ENCODE measurements around the gene TXNRD1. TPM values are rescaled to one million over a fixed set of nuclear protein-coding genes. Genes with fewer than 3 reads are reported as not detected.

The TXNRD1 gene
- total RNA-seq, 1 donor from 2014 or later = 98.8 TPM

DNA sequence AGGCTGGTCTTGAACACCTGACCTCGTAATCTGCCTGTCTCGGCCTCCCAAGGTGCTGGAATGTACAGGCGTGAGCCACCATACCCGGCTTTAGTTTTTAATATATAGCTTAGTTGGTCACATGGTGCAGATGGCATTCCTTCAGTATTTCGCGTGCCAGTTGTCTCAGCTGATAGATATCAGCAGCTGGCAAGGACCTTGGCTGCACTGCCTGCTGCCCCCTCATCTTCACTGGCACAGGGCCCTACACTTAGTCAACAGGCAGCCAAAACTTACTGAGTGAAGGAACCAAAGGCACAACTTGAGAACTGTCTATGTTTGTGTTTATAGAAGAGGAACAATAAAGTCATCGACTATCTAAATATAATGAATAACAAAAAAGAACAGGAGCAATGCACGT, 119.0 kb downstream of the TXNRD1 start:
- intact Hi-C loops (cut with DNase I) = no loop called here
- no peak for DNase-seq (ENCODE audit: low spot score)
- no peak for ATAC-seq

DNA sequence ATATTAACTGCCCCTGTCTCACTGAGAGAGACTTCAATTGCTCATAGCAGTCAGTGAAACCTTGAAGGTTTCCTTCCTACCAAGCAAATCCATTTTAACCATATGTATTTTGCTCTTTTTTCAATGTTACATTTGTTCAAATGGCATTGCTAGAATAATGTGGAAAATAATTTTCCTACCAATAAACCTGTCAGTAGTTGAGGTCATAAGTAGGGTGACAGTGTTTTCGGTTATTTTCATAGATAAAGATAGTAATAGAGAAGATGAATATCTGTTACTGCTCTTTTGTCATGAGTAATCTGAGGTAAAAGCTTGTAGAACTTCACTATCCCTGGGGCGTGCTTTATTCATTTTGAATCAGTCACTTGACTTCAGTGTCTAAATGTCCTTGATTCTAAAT, 120.5 kb downstream of the TXNRD1 start:
- intact Hi-C loops (cut with DNase I) = no loop called here
- no peak for ATAC-seq
- DNase-seq (ENCODE audit: low spot score) = no peak

DNA sequence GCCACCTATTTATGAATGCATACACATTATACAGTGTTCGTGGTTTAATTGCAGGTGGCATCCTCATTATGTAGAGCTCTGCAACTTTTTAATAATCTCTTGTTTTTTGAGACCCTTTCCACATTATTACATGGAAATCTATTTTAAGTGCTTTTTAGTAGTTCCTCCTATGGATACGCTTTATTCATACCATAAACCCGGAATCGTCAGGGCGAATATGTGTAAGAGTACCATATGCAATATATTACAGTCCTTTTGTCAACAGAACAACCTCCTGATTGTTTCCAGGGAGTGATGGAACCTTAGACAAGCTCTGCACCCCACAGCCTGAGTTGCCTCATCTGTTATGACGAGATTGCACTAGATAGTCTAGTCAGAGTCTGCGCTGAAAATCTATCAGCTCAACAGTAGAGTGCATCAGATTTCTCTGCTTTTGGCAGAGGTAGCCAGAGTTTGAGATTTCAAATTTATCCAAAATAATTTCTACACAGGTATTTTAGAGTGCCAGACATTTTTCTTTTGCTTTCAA, 121.5 kb downstream of the TXNRD1 start:
- ATAC-seq (no peak), DNase-seq (ENCODE audit: low spot score) (no peak)
- intact Hi-C loops (cut with DNase I) = no loop called here

DNA sequence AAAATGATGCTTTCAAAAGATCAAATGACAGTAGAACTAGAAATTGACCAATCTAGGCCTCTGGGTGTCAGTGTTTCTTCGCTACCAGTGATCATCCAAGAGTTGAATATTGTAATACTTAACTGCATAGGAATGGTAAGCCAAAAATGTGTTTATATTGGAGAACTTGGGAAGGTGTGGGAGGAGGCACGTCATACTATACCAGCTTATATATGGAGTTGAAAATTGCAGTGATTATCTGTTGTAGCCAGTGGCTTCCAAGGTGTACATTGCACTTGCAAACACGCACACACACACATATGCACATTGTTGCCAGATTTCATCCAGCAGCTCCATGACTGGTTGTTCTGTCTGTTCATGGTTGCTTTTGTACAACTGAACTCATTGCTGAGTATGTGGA, 124.1 kb downstream of the TXNRD1 start:
- intact Hi-C loops (cut with DNase I) = no loop called here
- no peak for ATAC-seq
- no peak for DNase-seq (ENCODE audit: low spot score)

DNA sequence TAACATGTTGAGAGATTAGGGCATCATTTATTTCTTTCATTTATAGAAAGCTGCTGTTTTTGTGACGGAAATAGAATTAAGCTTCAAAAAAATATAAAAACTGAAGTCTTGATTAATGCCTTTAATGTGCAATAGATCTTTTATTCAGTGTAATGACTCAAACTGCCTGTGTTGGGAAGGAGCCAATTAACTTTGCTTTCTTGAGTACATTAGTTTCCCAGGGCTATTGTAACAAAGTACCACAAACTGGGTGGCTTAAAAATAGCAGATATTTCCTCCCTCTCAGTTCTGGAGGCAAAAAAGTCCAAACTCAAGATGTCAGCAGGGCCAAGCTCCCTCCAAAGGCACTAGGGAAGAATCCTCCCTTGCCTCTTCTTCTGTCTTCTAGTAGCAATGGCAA, 124.6 kb downstream of the TXNRD1 start:
- peak; percentile 34 for ATAC-seq
- intact Hi-C loops (cut with DNase I) = no loop called here
- DNase-seq (ENCODE audit: low spot score) = no peak

DNA sequence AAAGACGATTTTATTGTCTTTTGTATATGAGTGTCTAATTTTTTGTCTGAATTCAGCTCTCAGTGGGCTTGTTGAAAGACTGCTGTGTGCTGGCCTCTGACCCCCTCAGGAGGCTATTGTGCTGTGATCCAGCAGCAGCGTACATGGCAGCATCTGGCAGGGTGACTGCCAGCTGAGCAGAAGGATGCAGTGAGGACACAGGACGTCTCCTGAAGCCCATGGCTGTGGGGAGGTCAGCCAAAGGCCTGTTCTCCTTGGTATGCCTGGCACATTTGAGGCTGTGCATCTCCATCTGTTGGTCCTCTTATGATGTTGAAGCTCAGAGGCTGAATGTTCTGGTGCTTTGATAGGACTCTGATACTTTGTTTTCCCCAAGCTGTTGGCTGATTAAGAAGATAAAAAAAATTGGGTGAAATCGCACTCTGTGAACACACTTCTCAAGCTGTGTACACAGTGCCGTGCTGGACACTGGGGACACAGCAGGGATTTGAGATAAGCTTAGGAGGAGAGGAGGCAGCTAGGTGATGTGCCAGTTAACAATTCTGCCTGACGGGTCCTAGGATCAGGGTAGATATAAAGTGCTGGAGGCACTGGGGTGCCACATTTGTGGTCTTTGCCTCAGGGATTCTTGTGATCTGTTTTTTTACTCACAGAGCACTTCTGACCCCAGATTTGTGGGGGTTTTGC, 125.5 kb downstream of the TXNRD1 start:
- intact Hi-C loops (cut with DNase I) = no loop called here
- ATAC-seq = peak; percentile 28

DNA sequence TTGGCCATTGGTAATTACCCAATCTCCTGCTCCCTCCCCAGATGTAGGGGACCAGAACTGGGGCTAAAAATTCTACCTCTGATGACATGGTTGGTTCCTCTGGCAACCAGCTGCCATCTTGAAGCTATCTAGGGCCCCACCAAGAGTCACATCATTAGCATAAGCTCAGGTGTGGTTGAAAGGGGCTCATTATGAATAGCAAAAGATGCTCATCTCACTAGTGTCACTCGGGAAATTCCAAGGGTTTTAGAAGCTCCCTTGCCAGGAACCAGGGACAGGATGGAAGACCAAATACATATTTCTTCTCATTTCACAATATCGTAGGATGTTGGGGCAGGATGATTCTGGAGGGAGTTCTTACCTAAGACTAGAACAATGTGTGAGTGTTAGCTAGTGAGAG, 126.6 kb downstream of the TXNRD1 start:
- intact Hi-C loops (cut with DNase I) = no loop called here
- DNase-seq (ENCODE audit: low spot score) (no peak), ATAC-seq (no peak)

More for the DNA sequence above, 125.5 kb downstream of the TXNRD1 start:
- no peak for DNase-seq (ENCODE audit: low spot score)

DNA sequence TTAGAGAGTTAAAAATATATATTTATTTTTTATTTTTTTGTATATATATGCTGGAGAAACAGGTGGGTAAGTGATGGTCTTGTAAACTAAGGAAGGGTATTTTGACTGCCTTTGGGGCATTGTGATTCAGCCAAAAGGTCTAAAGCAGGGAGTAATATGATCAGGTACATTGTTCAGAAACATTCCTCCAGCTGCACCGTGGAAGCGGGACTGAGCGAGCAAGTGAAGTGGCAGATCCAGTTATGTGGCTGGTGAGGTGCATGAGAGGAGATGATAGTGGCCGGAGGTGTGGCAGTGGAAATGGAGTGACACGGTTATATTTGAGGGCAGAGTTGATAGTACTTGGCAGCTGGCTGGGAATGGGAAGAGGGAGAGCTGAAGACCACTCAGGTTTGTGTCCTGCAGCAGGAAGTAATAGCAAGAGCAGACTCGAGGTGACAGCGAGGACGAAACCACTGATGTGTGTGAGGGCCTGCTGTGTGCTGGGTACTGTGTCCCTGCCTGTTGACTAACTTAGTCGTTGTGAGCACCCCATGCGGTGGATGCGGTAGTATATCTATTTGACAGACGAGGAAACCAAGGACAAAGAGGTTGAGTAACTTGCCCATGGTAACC, 127.2 kb downstream of the TXNRD1 start:
- intact Hi-C loops (cut with DNase I) = no loop called here
- DNase-seq (ENCODE audit: low spot score) (no peak), ATAC-seq (no peak)

DNA sequence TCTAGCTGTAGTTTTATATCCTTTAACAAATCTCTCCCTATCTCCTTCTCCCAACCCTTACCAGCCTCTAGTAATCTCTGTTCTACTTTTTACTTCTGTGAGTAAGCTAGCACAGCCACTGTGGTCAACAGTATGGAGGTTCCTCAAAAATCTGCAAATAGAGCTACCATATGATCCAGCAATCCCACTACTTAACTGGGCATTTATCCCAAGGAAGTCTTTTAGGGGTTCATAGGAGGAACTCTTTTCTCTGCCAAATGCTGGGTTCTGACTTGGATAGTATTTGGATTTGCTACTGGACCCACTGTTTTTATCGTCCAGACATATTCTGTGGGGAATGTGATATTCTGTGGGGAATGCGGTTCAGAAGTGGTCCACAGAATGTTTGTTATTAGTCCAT, 129.1 kb downstream of the TXNRD1 start:
- ATAC-seq = no peak
- no peak for DNase-seq (ENCODE audit: low spot score)
- intact Hi-C loops (cut with DNase I) = no loop called here

DNA sequence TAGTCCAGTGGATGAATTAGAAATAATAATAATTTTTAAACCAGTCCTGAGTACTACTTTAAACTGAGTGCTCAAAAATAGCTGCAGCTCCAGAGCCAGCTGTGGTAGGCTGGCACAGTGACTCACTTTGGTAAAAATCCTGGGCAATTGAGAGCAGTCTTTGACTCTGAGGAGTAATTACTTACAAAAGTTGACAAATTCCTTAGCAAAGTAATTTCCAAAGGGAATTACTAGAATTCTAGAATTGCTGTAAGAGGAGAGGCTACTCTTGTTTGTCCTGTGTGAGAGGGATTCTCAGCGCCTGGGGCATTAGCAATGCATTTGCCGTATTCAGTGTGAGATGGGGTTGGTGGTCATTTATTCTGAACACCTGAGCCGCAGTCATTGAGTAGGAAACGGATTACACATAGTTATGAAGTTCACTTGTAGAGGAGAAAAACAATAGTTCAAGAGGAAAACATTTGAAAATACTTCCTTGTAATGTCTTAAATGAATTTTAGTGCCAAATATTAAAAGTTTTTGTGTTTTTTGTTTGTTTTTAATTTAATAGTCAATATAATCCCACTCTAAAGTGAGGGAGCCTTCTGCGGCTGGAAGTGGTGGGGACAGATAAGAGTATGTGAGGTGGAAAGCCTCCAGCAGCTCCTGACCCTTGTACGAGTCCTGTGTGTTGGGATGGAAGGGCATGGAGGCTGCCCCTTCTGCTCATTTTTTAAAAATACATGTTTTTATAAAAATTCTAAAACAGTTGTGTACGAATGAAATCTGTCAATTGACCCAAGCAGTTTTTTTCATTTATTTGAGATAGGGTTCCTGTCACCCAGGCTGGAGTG, 129.9 kb downstream of the TXNRD1 start:
- intact Hi-C loops (cut with DNase I) = no loop called here
- DNase-seq (ENCODE audit: low spot score) (no peak), ATAC-seq (no peak)

DNA sequence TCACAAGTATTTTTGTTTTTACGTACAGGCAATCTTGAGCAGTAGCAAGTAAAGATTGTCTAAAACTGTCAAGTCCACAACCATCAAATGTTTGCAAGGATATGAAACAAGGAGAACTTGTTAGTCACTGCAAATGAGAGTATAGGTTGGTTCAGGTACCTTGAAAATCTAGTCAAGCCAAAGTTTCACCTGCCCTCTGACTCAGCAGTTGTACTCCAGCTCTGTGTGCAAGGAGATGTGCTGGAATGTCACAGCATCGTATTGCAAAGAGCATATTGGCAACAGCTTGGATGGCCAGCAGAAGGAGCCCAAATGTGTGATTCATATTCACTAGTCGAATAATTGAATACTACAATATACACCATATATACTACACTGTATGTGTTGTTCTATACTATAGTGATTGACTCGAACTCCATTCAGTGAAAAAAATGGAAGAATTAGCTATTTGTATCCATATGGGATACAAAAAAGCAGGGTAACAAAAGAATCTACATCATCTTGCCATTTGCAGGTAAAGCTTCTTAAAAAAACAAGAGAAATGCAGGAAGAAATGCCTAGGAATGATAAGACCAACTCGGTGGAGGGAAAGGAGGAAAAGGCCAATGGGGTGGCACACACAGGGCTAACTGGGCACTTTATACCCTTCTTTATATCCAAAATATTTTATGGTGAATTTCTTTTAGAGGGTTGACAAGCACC, 131.9 kb downstream of the TXNRD1 start:
- DNase-seq (ENCODE audit: low spot score) = no peak
- intact Hi-C loops (cut with DNase I) = no loop called here

DNA sequence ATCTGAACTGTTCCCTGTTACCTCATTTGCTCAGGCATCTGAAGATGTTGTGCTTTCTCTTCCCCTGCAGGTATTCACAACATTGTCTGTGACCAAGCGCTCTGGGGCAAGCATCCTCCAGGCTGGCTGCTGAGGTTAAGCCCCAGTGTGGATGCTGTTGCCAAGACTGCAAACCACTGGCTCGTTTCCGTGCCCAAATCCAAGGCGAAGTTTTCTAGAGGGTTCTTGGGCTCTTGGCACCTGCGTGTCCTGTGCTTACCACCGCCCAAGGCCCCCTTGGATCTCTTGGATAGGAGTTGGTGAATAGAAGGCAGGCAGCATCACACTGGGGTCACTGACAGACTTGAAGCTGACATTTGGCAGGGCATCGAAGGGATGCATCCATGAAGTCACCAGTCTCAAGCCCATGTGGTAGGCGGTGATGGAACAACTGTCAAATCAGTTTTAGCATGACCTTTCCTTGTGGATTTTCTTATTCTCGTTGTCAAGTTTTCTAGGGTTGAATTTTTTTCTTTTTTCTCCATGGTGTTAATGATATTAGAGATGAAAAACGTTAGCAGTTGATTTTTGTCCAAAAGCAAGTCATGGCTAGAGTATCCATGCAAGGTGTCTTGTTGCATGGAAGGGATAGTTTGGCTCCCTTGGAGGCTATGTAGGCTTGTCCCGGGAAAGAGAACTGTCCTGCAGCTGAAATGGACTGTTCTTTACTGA, 132.9 kb downstream of the TXNRD1 start:
- ATAC-seq (no peak), DNase-seq (ENCODE audit: low spot score) (no peak)
- intact Hi-C loops (cut with DNase I) = no loop called here

More for the DNA sequence above, 131.9 kb downstream of the TXNRD1 start:
- ATAC-seq = no peak

DNA sequence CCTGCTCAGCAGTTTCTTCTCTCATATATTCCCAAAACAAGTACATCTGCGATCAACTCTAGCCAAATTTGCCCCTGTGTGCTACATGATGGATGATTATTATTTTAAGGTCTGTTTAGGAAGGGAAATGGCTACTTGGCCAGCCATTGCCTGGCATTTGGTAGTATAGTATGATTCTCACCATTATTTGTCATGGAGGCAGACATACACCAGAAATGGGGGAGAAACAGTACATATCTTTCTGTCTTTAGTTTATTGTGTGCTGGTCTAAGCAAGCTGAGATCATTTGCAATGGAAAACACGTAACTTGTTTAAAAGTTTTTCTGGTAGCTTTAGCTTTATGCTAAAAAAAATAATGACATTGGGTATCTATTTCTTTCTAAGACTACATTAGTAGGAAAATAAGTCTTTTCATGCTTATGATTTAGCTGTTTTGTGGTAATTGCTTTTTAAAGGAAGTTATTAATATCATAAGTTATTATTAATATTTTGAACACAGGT, 133.5 kb downstream of the TXNRD1 start:
- ATAC-seq = no peak
- intact Hi-C loops (cut with DNase I) = no loop called here
- no peak for DNase-seq (ENCODE audit: low spot score)

DNA sequence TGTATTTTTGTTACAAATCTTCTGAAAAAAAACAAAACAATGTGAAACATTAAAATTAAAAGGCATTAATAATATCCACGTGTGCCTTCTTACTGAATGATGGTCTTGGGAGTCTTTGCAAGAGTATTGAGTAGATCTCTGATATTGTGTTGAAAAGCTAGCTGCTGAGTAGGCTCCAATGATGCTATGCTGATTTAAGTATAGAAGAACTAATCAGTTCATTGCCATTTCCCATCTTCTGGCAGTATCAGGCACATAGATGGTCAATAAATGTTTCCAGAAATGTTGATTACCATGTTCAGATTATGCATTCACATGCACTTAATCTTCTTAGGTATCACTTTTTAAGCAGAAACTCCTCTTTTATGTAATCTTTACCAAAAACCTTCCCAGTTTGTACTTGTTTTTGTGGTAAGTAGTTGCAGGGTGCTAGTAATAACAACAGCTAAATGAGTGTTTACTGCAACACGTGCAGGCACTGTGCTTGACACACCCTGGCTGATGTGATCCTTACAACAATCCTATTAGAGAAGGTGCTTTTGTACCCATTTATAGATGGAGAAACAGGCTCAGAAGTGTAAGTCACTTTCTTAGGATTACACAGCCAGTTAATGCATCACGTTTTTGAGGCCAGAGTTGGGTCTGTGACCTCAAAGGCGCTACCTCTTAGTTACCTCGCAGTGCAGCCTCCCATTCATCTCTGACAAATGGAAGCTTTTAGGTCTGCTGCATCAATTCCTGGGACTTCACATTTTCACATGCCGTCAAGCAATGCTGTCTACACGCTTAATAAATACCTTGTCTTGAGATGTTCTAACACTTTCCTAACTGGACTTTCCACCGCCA, 134.9 kb downstream of the TXNRD1 start:
- DNase-seq (ENCODE audit: low spot score) = no peak
- no peak for ATAC-seq
- intact Hi-C loops (cut with DNase I) = no loop called here

DNA sequence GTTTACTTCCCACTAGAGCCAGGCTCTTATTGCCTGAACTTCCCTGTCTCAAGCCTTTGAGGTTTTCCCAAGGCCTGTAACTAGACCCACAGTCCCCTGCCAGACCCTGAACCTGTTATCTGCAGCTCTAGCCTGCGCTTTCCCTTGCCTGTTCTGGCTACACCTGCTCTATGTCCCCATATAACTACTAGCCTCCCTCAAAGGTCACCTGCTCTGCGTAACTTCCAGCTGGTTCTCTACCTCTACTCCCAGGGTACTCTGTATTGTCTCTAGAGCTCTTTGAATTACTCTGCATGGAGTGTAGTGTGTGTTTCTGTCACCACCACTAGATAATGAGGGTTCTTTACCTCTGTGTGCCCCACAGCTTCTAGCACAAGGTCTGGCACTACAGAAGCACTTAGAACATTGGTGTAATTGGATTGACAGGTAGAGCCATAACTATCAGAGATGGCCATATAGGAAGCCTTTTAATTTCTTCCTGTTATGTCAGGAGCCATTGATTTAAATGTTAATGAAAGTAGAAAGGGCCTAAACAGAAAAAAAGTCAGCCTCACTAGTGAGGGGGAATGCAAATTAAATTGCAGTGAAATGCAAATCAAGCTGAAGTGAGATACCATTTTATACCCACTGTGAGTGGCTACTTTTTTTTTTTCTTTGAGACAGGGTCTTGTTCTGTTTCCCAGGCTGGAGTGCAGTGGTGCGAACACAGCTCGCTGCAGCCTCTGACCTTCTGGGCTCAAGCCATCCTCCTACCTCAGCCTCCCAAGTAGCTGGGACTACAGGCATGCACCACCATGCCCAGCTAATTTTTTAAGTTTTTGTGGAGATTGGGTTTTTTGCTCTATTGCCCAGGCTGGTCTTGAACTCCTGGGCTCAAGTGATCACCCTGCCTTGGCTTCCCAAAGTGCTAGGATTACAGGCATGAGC, 135.7 kb downstream of the TXNRD1 start:
- intact Hi-C loops (cut with DNase I) = no loop called here

DNA sequence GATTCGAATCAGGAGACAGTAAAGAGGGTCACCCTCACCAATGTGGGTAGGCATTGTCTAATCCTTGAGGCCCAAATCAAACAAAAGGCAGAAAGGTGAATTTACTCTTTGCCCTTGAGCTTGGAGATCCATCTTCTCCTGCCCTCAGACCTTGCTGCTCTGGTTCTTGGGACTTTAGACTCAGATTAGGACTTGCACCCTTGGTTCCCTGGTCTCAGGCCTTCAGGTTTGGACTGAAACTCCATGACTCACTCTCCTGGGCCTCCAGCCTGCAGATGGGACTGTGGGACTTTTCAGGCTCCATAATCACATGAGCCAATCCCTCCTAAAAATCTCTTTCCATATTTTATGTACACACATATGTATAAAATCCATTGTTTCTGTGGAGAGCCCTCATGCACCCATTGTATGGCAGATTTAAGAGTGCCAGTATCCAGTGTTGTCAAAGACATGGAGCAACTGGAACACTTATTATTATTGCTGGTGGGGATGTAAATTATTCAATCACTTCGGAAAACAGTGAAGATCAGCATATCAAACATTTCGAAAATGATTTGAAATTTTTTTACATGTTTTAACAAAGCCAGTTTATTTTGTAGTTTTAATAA, 136.6 kb downstream of the TXNRD1 start:
- ATAC-seq (peak; percentile 32), DNase-seq (ENCODE audit: low spot score) (no peak)
- intact Hi-C loops (cut with DNase I) = no loop called here

More for the DNA sequence above, 135.7 kb downstream of the TXNRD1 start:
- DNase-seq (ENCODE audit: low spot score) (no peak), ATAC-seq (no peak)

Data from sciatic nerve (tissue), 2 donors.